ENCODE data around the gene ITGB5.

DNA sequence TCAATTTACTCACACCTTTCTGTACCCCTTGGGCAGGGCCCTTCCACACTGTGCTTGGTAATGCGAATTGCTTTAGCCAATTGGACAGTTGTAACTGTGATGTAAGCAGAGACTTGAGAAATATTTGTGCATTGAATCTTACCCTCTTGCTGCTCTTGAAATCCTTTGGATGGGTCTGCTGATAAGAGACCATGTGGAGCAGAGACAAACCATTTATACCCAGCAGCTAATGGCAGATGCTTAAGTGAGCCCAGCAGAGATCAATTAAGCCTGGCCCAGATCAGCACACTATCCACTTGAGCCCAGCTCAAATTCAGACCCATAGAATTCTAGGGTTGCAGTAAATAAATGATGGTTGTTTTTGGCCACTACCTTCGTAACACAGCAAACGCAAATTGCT is 28.1 kb upstream of the ITGB5 start:
- TF ChIP-seq RARB (CRISPR knock-in tag; IDR thresholded peaks at IDR 0.05): no peak
- TF ChIP-seq BACH2 (CRISPR knock-in tag; IDR thresholded peaks at IDR 0.05; ENCODE audit: borderline replicate concordance): no peak
- no peak for TF ChIP-seq CSDC2 (CRISPR knock-in tag; IDR thresholded peaks at IDR 0.05)
- no peak for TF ChIP-seq ZNF70 (CRISPR knock-in tag; IDR thresholded peaks at IDR 0.05)
- no peak for TF ChIP-seq TSHZ2 (CRISPR knock-in tag; IDR thresholded peaks at IDR 0.05)
- TF ChIP-seq ZNF8 (CRISPR knock-in tag; IDR thresholded peaks at IDR 0.05): no peak
- no peak for TF ChIP-seq ISL1 (CRISPR knock-in tag; IDR thresholded peaks at IDR 0.05)
- no peak for TF ChIP-seq PATZ1 (CRISPR knock-in tag; IDR thresholded peaks at IDR 0.05; ENCODE audit: borderline replicate concordance)
- no peak for TF ChIP-seq TOX (CRISPR knock-in tag; IDR thresholded peaks at IDR 0.05; ENCODE audit: borderline replicate concordance)
- no peak for TF ChIP-seq ARNTL (CRISPR knock-in tag; IDR thresholded peaks at IDR 0.05; ENCODE audit: borderline replicate concordance, low read depth)
- TF ChIP-seq SNAI2 (CRISPR knock-in tag; IDR thresholded peaks at IDR 0.05): no peak
- no peak for TF ChIP-seq PPARA (CRISPR knock-in tag; IDR thresholded peaks at IDR 0.05; ENCODE audit: borderline replicate concordance)

Measured in SK-N-SH treated with all-trans-retinoic acid at 6 μM for 48 hours (cell line).